SK-N-MC (cell line): ENCODE measurements around the gene SOX5.

ENCODE experiments used
- DNase-seq: peaks from one replicate; pipeline ENCODE4 v3.0.0-alpha.2; 2011; ENCODE audit warnings: low read depth, low spot score
- H3K27ac ChIP-seq: fragments of 200-600 bp; sonication (generic); 2 replicates; pipeline ENCODE4 v1.5.1; 2016; ENCODE audit warnings: mixed run types
- H3K36me3 ChIP-seq: fragments of 200-600 bp; sonication (generic); 2 replicates; pipeline ENCODE4 v1.6.1; 2017; ENCODE audit warnings: antibody characterized with exemption, low read length, mixed read lengths; ENCODE audit not compliant: insufficient read depth
- H3K4me3 ChIP-seq: fragments of 200-600 bp; sonication (generic); 2 replicates; pipeline ENCODE4 v1.5.1; 2016
- H3K9ac ChIP-seq: fragments of 200-600 bp; sonication (generic); 2 replicates; pipeline ENCODE4 v1.8.0; 2017; ENCODE audit warnings: mixed run types, mixed read lengths; ENCODE audit not compliant: insufficient read length
- H3K9me3 ChIP-seq: fragments of 200-600 bp; sonication (generic); 2 replicates; pipeline ENCODE4 v1.6.1; 2017; ENCODE audit warnings: low read depth, mild to moderate bottlenecking, antibody characterized with exemption, low read length, moderate library complexity, mixed read lengths
- EZH2 ChIP-seq: fragments of 200-600 bp; sonication (generic); IDR thresholded peaks from one replicate; pipeline ENCODE4 v1.6.1; 2017; ENCODE audit warnings: antibody characterized with exemption
- FOXP2 ChIP-seq: optimal IDR thresholded peaks from 2 replicates; pipeline ENCODE3; 2011; ENCODE audit warnings: mild to moderate bottlenecking, moderate library complexity; ENCODE audit not compliant: insufficient read depth; ENCODE audit errors: extremely low read length, control extremely low read depth
- POLR2AphosphoS5 ChIP-seq: IDR thresholded peaks from 2 replicates; pipeline ENCODE4 v1.6.1; 2012; ENCODE audit warnings: mild to moderate bottlenecking, low read depth, low read length, borderline replicate concordance

The SOX5 gene

GRCh38 chr12:23763724-23764123 is 185.7 kb downstream of the SOX5 start:
- Histone ChIP-seq H3K4me3 (no peak overlapping the region), H3K9me3 (no peaks in the 10 kb centered on the region), H3K27ac (no peak overlapping the region), H3K36me3 (no peaks in the 10 kb centered on the region), H3K9ac (no peak overlapping the region)
- TF ChIP-seq FOXP2 (no peak), POLR2AphosphoS5 (no peak), EZH2 (no peak)
- no peak for DNase-seq

- no peak for DNase-seq
- no peaks in the 10 kb centered on the region for H3K36me3 ChIP-seq
- no peak overlapping the region for H3K27ac ChIP-seq
- TF ChIP-seq POLR2AphosphoS5 (no peak), EZH2 (no peak), FOXP2 (no peak)
- no peaks in the 10 kb centered on the region for H3K9me3 ChIP-seq
- no peak overlapping the region for H3K9ac ChIP-seq
- no peak overlapping the region for H3K4me3 ChIP-seq
Measured at GRCh38 chr12:23760495-23760894, 189.0 kb downstream of the SOX5 start.

GRCh38 chr12:23758608-23759007 is 190.9 kb downstream of the SOX5 start:
- Histone ChIP-seq H3K9ac (no peak overlapping the region), H3K27ac (no peak overlapping the region), H3K36me3 (no peaks in the 10 kb centered on the region), H3K9me3 (no peaks in the 10 kb centered on the region), H3K4me3 (no peak overlapping the region)
- TF ChIP-seq FOXP2, result no peak
- no peak for TF ChIP-seq POLR2AphosphoS5
- TF ChIP-seq EZH2, result no peak
- no peak for DNase-seq

GRCh38 chr12:23757541-23757962 is 191.9 kb downstream of the SOX5 start:
- no peaks in the 10 kb centered on the region for H3K36me3 ChIP-seq
- no peak overlapping the region for H3K27ac ChIP-seq
- H3K9ac ChIP-seq, result no peak overlapping the region
- TF ChIP-seq FOXP2 (no peak), POLR2AphosphoS5 (no peak), EZH2 (no peak)
- H3K9me3 ChIP-seq, result no peaks in the 10 kb centered on the region
- DNase-seq, result no peak
- no peak overlapping the region for H3K4me3 ChIP-seq

GRCh38 chr12:23756416-23756815 is 193.1 kb downstream of the SOX5 start:
- DNase-seq, result no peak
- TF ChIP-seq POLR2AphosphoS5 (no peak), EZH2 (no peak), FOXP2 (no peak)
- H3K36me3 ChIP-seq, result no peaks in the 10 kb centered on the region
- no peak overlapping the region for H3K9ac ChIP-seq
- no peak overlapping the region for H3K4me3 ChIP-seq
- no peaks in the 10 kb centered on the region for H3K9me3 ChIP-seq
- H3K27ac ChIP-seq, result no peak overlapping the region

- Histone ChIP-seq H3K27ac (no peak overlapping the region), H3K9me3 (no peaks in the 10 kb centered on the region), H3K36me3 (no peaks in the 10 kb centered on the region), H3K9ac (no peak overlapping the region), H3K4me3 (no peak overlapping the region)
- no peak for DNase-seq
- TF ChIP-seq POLR2AphosphoS5, result no peak
Measured at GRCh38 chr12:23753628-23754365, 195.7 kb downstream of the SOX5 start.

GRCh38 chr12:23752245-23752644 is 197.2 kb downstream of the SOX5 start:
- Histone ChIP-seq H3K9ac (no peak overlapping the region), H3K4me3 (no peak overlapping the region), H3K9me3 (no peaks in the 10 kb centered on the region), H3K27ac (no peak overlapping the region), H3K36me3 (no peaks in the 10 kb centered on the region)
- TF ChIP-seq POLR2AphosphoS5 (no peak), FOXP2 (no peak), EZH2 (no peak)
- no peak for DNase-seq

- DNase-seq, result no peak
- H3K9ac ChIP-seq, result no peak overlapping the region
- H3K9me3 ChIP-seq, result no peaks in the 10 kb centered on the region
- H3K4me3 ChIP-seq, result no peak overlapping the region
- TF ChIP-seq FOXP2 (no peak), EZH2 (no peak), POLR2AphosphoS5 (no peak)
- H3K27ac ChIP-seq, result no peak overlapping the region
- no peaks in the 10 kb centered on the region for H3K36me3 ChIP-seq
Measured at GRCh38 chr12:23751641-23752040, 197.8 kb downstream of the SOX5 start.

- TF ChIP-seq EZH2 (no peak), POLR2AphosphoS5 (no peak), FOXP2 (no peak)
- Histone ChIP-seq H3K9ac (no peak overlapping the region), H3K4me3 (no peak overlapping the region), H3K9me3 (no peaks in the 10 kb centered on the region), H3K36me3 (no peaks in the 10 kb centered on the region), H3K27ac (no peak overlapping the region)
- no peak for DNase-seq
Measured at GRCh38 chr12:23750923-23751322, 198.5 kb downstream of the SOX5 start.
